H9 (cell line): ENCODE measurements around the gene OTOF. TPM values are rescaled to one million over a fixed set of nuclear protein-coding genes. Genes with fewer than 3 reads are reported as not detected.

Experiments
- DNase-seq: peaks from one replicate; pipeline ENCODE4 v3.0.0-alpha.2; 2017
- H2AFZ ChIP-seq: one replicate; pipeline ENCODE4 v1.6.1; 2013; ENCODE audit warnings: mild to moderate bottlenecking, low read length, control low read depth, moderate library complexity
- H2AK5ac ChIP-seq: 2 replicates; pipeline ENCODE4 v1.6.1; 2013; ENCODE audit warnings: low read length, control low read depth, mixed read lengths; ENCODE audit not compliant: insufficient read length
- H2BK120ac ChIP-seq: one replicate; pipeline ENCODE4 v1.6.1; 2013; ENCODE audit warnings: low read depth, mild to moderate bottlenecking, low read length, control low read depth, inconsistent platforms; ENCODE audit not compliant: poor library complexity, severe bottlenecking
- H2BK12ac ChIP-seq: 2 replicates; pipeline ENCODE4 v1.6.1; 2013; ENCODE audit warnings: low read length, control low read depth, mixed read lengths, low read depth; ENCODE audit not compliant: insufficient read length
- H2BK15ac ChIP-seq: 2 replicates; pipeline ENCODE4 v1.6.1; 2013; ENCODE audit warnings: low read depth, low read length, control low read depth
- H2BK20ac ChIP-seq: one replicate; pipeline ENCODE4 v1.6.1; 2013; ENCODE audit warnings: low read depth, mild to moderate bottlenecking, low read length, control low read depth, inconsistent platforms; ENCODE audit not compliant: poor library complexity, severe bottlenecking
- H2BK5ac ChIP-seq: 2 replicates; pipeline ENCODE4 v1.6.1; 2013; ENCODE audit warnings: low read length, control low read depth, mixed read lengths; ENCODE audit not compliant: insufficient read length
- H3K14ac ChIP-seq: 2 replicates; pipeline ENCODE4 v1.6.1; 2013; ENCODE audit warnings: low read length, control low read depth; ENCODE audit not compliant: insufficient read depth
- H3K18ac ChIP-seq: 2 replicates; pipeline ENCODE4 v1.6.1; 2013; ENCODE audit warnings: low read depth, mild to moderate bottlenecking, mixed read lengths, low read length, control low read depth; ENCODE audit not compliant: insufficient read length
- H3K23ac ChIP-seq: 2 replicates; pipeline ENCODE4 v1.6.1; 2013; ENCODE audit warnings: low read length, control low read depth, mixed read lengths, low read depth; ENCODE audit not compliant: insufficient read length
- H3K23me2 ChIP-seq: 2 replicates; pipeline ENCODE4 v1.6.1; 2013; ENCODE audit warnings: low read depth, mild to moderate bottlenecking, mixed read lengths, low read length, control low read depth; ENCODE audit not compliant: insufficient read length, poor library complexity, severe bottlenecking
- H3K27ac ChIP-seq: 2 replicates; pipeline ENCODE4 v1.5.1; 2013; ENCODE audit warnings: low read length, control low read depth, mixed read lengths, low read depth; ENCODE audit not compliant: insufficient read length
- H3K27me3 ChIP-seq: 2 replicates; pipeline ENCODE4 v1.6.1; 2013; ENCODE audit warnings: low read length, control low read depth, inconsistent platforms; ENCODE audit not compliant: insufficient read depth
- H3K4ac ChIP-seq: 2 replicates; pipeline ENCODE4 v1.6.1; 2013; ENCODE audit warnings: low read depth, mild to moderate bottlenecking, control low read depth, inconsistent platforms, low read length, moderate library complexity
- H3K4me1 ChIP-seq: 2 replicates; pipeline ENCODE4 v1.6.1; 2013; ENCODE audit warnings: low read length, control low read depth, inconsistent platforms; ENCODE audit not compliant: insufficient read depth
- H3K4me2 ChIP-seq: 2 replicates; pipeline ENCODE4 v1.6.1; 2013; ENCODE audit warnings: low read length, control low read depth, mixed read lengths; ENCODE audit not compliant: insufficient read length, insufficient read depth
- H3K56ac ChIP-seq: 2 replicates; pipeline ENCODE4 v1.6.1; 2013; ENCODE audit warnings: low read depth, mild to moderate bottlenecking, mixed read lengths, low read length, control low read depth; ENCODE audit not compliant: insufficient read length
- H3K79me1 ChIP-seq: 2 replicates; pipeline ENCODE4 v1.6.1; 2013; ENCODE audit warnings: low read depth, mild to moderate bottlenecking, moderate library complexity, low read length, control low read depth, inconsistent platforms; ENCODE audit not compliant: insufficient read depth, poor library complexity, severe bottlenecking
- H3K79me2 ChIP-seq: 2 replicates; pipeline ENCODE4 v1.6.1; 2013; ENCODE audit warnings: low read length, control low read depth, inconsistent platforms; ENCODE audit not compliant: insufficient read depth
- H3K9ac ChIP-seq: 2 replicates; pipeline ENCODE4 v1.6.1; 2013; ENCODE audit warnings: low read length, control low read depth, mixed read lengths; ENCODE audit not compliant: insufficient read length; ENCODE audit errors: extremely low read depth
- H3K9me3 ChIP-seq: one replicate; pipeline ENCODE4 v1.6.1; 2013; ENCODE audit warnings: low read depth, low read length, inconsistent platforms; ENCODE audit not compliant: control insufficient read depth
- H3T11ph ChIP-seq: one replicate; pipeline ENCODE4 v1.6.1; 2013; ENCODE audit warnings: mild to moderate bottlenecking, low read length, control low read depth, inconsistent platforms
- H4K20me1 ChIP-seq: one replicate; pipeline ENCODE4 v1.6.1; 2013; ENCODE audit not compliant: control insufficient read depth, insufficient read length, insufficient read depth
- H4K5ac ChIP-seq: 2 replicates; pipeline ENCODE4 v1.6.1; 2013; ENCODE audit warnings: low read depth, mild to moderate bottlenecking, mixed read lengths, low read length, control low read depth; ENCODE audit not compliant: insufficient read length
- H4K8ac ChIP-seq: replicated peaks from 2 replicates; pipeline ENCODE4 v1.6.1; 2013; ENCODE audit warnings: low read length, control low read depth, mixed read lengths, low read depth; ENCODE audit not compliant: insufficient read length
- H4K91ac ChIP-seq: 2 replicates; pipeline ENCODE4 v1.6.1; 2013; ENCODE audit warnings: low read depth, mild to moderate bottlenecking, moderate library complexity, mixed read lengths, low read length, control low read depth; ENCODE audit not compliant: insufficient read length
- H3K27ac Mint-ChIP-seq, 3 experiments: 2 replicates in 2 of 3; 3 replicates in 1 of 3; pipeline ENCODE4 v1.8.0; 2020 to 2021; ENCODE audit warnings: mixed read lengths in 3 of 3, mild to moderate bottlenecking in 1 of 3, moderate library complexity in 1 of 3
- H3K27me3 Mint-ChIP-seq: 2 replicates; pipeline ENCODE4 v1.8.0; 2021; ENCODE audit warnings: low read depth, mild to moderate bottlenecking, moderate library complexity, mixed read lengths
- H3K36me3 Mint-ChIP-seq, 3 experiments: 2 replicates in 2 of 3; 3 replicates in 1 of 3; pipeline ENCODE4 v1.8.0; 2020 to 2021; ENCODE audit warnings: low read depth in 3 of 3, mixed read lengths in 3 of 3; ENCODE audit not compliant: insufficient read depth in 1 of 3
- H3K4me1 Mint-ChIP-seq, 2 experiments: 2 replicates each; pipeline ENCODE4 v1.8.0; 2020; ENCODE audit warnings: mixed read lengths in 2 of 2
- H3K4me3 Mint-ChIP-seq, 2 experiments: 2 replicates in 1 of 2; 3 replicates in 1 of 2; pipeline ENCODE4 v1.8.0; 2020 to 2021; ENCODE audit warnings: mild to moderate bottlenecking in 2 of 2, mixed read lengths in 2 of 2, moderate library complexity in 1 of 2
- H3K9me3 Mint-ChIP-seq, 2 experiments: 2 replicates in 1 of 2; 3 replicates in 1 of 2; pipeline ENCODE4 v1.8.0; 2020; ENCODE audit warnings: mild to moderate bottlenecking in 2 of 2, mixed read lengths in 2 of 2, moderate library complexity in 1 of 2
- CTCF ChIP-seq: fragments of 200-600 bp; sonication (generic); conservative IDR thresholded peaks from 3 replicates; pipeline ENCODE4 v1.8.0; 2021; ENCODE audit warnings: antibody characterized with exemption, mild to moderate bottlenecking
- WGBS: extraction: QIAGEN DNeasy Blood & Tissue Kit; methylation state at CpG from one replicate; pipeline ENCODE4 v1.1.7; 2013; ENCODE audit warnings: missing lambda C conversion rate, low lambda C conversion rate, mixed read lengths; ENCODE audit not compliant: insufficient read length; ENCODE audit errors: extremely low coverage; 5-methylcytosine and 5-hydroxymethylcytosine counted together
- total RNA-seq: library from RNA; stranded (reverse); gene quantifications from 2 replicates; pipeline ENCODE4 v1.2.1, GENCODE V29; 2021

The OTOF gene
- total RNA-seq, 1 experiment from 2014 or later = 0.35 TPM

GRCh38 chr2:26466662-26467310 lies 11.1 kb downstream of the OTOF start:
- WGBS = no CpG with 5 or more reads among the region's 22 CpGs
- no peak overlapping the region for H4K91ac ChIP-seq
- no peaks in the 10 kb centered on the region for H3K23me2 ChIP-seq
- H3K79me2 ChIP-seq = no peaks in the 10 kb centered on the region
- H4K8ac ChIP-seq = no peak overlapping the region
- no peak overlapping the region for H3K4me3 Mint-ChIP-seq
- H3T11ph ChIP-seq = no peak overlapping the region
- no peak overlapping the region for H3K4me2 ChIP-seq
- H3K23ac ChIP-seq = no peak overlapping the region
- H2BK15ac ChIP-seq = no peak overlapping the region
- H3K4ac ChIP-seq = no peak overlapping the region
- no peak overlapping the region for H4K5ac ChIP-seq
- H3K9ac ChIP-seq = no peak overlapping the region
- no peaks in the 10 kb centered on the region for H3K27me3 Mint-ChIP-seq
- H3K36me3 Mint-ChIP-seq = no peaks in the 10 kb centered on the region
- H3K27me3 ChIP-seq = no peaks in the 10 kb centered on the region
- H3K4me1 ChIP-seq = no peaks in the 10 kb centered on the region
- no peak overlapping the region for H2AFZ ChIP-seq
- H3K18ac ChIP-seq = no peak overlapping the region
- peaks cover 27 to 38% of the 10 kb centered on the region in 2 experiments for H3K4me1 Mint-ChIP-seq
- H2AK5ac ChIP-seq = no peak overlapping the region
- no peak overlapping the region for H2BK5ac ChIP-seq
- peaks cover 3 to 7% of the 10 kb centered on the region in 2 experiments; a peak in 2 of 5 replicates for H3K9me3 Mint-ChIP-seq
- no peak for DNase-seq
- H3K27ac ChIP-seq = no peak overlapping the region
- H3K9me3 ChIP-seq = no peaks in the 10 kb centered on the region
- H2BK20ac ChIP-seq = no peak overlapping the region
- no peak overlapping the region for H3K56ac ChIP-seq
- H4K20me1 ChIP-seq = no peaks in the 10 kb centered on the region
- no peak overlapping the region for H2BK120ac ChIP-seq
- H3K79me1 ChIP-seq = no peaks in the 10 kb centered on the region
- TF ChIP-seq CTCF = no peak
- H2BK12ac ChIP-seq = no peak overlapping the region
- no peak overlapping the region; the same call in 1 of the 2 replicates for H3K14ac ChIP-seq
- no peak overlapping the region; a peak in 1 of 7 replicates for H3K27ac Mint-ChIP-seq
